Neural crest cell (in vitro differentiated cells): Measurements from ENCODE around the gene ESYT3. TPM values are rescaled to one million over a fixed set of nuclear protein-coding genes. Genes with fewer than 3 reads are reported as not detected.

Experiments used
- DNase-seq: peaks from one replicate; pipeline ENCODE4 v3.0.0; 2021; ENCODE audit warnings: low read depth, mixed read lengths, low spot score
- H3K27ac Mint-ChIP-seq: one replicate; pipeline ENCODE4 v1.8.0; 2021; ENCODE audit warnings: mild to moderate bottlenecking, mixed read lengths; ENCODE audit not compliant: unreplicated experiment
- H3K27me3 Mint-ChIP-seq: 2 replicates; pipeline ENCODE4 v1.8.0; 2021; ENCODE audit warnings: low read depth, mild to moderate bottlenecking, mixed read lengths
- H3K36me3 Mint-ChIP-seq: 2 replicates; pipeline ENCODE4 v1.8.0; 2021; ENCODE audit warnings: low read depth, mild to moderate bottlenecking, mixed read lengths
- H3K4me1 Mint-ChIP-seq: 2 replicates; pipeline ENCODE4 v1.8.0; 2021; ENCODE audit warnings: mixed read lengths
- H3K4me3 Mint-ChIP-seq: one replicate; pipeline ENCODE4 v1.8.0; 2021; ENCODE audit warnings: mild to moderate bottlenecking, mixed read lengths
- H3K9me3 Mint-ChIP-seq: 2 replicates; pipeline ENCODE4 v1.8.0; 2021; ENCODE audit warnings: mixed read lengths
- total RNA-seq: library from RNA; stranded (reverse); gene quantifications from 2 replicates; pipeline ENCODE4 v1.2.1, GENCODE V29; 2021
- TF ChIP-seq, protein P1 (sequence below): fragments of 200-600 bp; sonication (generic); conservative IDR thresholded peaks from 2 replicates; pipeline ENCODE4 v1.5.0; 2021; ENCODE audit warnings: antibody characterized with exemption, mild to moderate bottlenecking

ESYT3 gene
- total RNA-seq, 1 donor from 2014 or later = 0.44 TPM

DNA sequence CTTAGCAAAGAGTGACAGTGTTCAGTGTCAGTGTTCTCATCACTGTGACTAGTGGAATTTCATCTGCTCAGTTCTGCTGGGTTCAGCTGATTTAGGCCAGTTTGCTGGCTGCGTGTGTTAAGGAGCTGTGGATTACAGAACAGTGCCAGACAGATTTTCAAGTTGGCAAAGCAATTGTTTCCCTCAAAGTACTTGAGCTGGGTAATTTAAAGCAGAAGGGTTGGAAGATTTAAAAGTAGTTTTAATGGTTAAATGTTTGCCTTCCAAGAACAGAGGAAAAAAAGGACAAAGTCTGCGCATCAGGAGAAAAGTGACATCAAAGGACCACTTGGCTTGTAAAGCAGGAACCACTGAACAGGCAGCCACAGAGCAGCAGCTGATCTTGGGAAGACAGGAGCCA, 8.7 kb downstream of the ESYT3 start:
- DNase-seq = no peak
- Mint-ChIP-seq H3K4me3 (no peak overlapping the region), H3K27ac (no peak overlapping the region), H3K27me3 (peaks cover 20% of the 10 kb centered on the region), H3K9me3 (no peaks in the 10 kb centered on the region), H3K36me3 (no peaks in the 10 kb centered on the region), H3K4me1 (peaks cover 5% of the 10 kb centered on the region)
- TF ChIP-seq, protein P1, sequence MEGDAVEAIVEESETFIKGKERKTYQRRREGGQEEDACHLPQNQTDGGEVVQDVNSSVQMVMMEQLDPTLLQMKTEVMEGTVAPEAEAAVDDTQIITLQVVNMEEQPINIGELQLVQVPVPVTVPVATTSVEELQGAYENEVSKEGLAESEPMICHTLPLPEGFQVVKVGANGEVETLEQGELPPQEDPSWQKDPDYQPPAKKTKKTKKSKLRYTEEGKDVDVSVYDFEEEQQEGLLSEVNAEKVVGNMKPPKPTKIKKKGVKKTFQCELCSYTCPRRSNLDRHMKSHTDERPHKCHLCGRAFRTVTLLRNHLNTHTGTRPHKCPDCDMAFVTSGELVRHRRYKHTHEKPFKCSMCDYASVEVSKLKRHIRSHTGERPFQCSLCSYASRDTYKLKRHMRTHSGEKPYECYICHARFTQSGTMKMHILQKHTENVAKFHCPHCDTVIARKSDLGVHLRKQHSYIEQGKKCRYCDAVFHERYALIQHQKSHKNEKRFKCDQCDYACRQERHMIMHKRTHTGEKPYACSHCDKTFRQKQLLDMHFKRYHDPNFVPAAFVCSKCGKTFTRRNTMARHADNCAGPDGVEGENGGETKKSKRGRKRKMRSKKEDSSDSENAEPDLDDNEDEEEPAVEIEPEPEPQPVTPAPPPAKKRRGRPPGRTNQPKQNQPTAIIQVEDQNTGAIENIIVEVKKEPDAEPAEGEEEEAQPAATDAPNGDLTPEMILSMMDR = no peak

DNA sequence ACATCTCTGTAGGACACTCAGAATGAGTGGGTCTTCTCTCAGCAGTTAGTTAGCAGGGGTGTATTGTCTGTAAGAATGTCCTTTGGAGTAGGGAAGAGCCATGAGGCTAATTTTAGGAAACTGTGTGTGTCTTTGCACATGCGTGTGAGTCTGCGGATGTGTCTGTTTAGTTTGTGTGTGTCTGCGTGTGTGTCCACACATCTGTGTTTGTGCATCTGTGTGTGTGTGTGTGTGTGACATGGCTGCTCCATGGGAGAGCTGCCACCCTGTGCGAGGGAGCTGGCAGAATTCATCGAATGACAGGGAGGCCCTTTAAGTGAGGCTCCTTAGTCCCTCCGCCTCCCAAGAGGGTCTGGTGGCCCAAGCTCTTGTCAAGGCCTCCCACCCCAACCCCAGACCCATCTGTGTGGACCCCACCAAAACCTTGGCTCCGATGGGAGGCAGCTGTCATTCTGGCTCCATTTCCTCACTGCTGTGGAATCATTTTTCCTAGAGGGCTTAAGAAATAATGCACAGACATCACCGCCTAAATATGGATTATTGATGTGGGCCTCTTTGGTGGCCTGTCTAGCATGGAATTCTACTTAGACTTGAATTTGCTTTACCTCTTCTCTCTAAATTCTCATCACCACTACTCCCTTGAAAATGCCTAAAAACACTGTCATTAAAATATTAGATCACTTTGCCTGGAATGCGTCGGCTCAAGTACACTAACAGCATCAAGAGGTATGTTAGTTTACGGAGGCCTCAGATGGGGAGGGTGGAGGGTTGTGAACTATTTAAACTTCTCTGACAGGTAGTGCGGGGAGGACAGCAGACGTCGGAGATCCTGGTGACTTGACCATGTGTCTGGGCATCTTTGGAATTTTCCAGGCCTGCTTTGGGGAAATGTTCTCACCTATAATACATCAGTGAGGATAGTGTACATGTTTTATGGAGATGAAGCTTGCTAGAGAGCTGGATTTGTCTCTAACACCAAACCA, 9.4 kb downstream of the ESYT3 start:
- no peak for DNase-seq
- no peaks in the 10 kb centered on the region for H3K36me3 Mint-ChIP-seq
- no peak overlapping the region for H3K4me3 Mint-ChIP-seq
- peaks cover 5% of the 10 kb centered on the region for H3K4me1 Mint-ChIP-seq
- H3K27ac Mint-ChIP-seq = no peak overlapping the region
- TF ChIP-seq, protein P1 = no peak
- H3K27me3 Mint-ChIP-seq = peaks cover 12% of the 10 kb centered on the region
- no peaks in the 10 kb centered on the region for H3K9me3 Mint-ChIP-seq

DNA sequence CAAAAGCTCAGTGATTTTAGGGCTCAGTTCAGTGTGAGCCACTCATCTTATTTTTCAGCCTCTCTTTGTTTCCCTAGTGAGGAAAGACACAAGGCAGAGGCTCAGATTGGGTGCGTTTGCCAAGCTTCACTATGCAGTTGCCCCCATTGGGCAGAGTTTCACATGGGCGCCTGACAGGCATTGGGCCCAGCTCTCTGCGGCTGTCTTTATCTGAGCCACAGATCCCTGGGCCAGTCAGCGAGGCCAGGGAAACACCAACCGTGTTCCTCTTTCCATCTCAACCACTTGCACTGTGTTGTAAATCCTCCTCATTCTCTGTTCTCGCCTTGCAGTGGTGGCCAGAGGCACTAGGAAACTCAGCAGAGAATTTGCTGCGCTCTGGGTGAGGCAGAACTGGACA, 10.8 kb downstream of the ESYT3 start:
- no peaks in the 10 kb centered on the region for H3K9me3 Mint-ChIP-seq
- H3K36me3 Mint-ChIP-seq = no peaks in the 10 kb centered on the region

DNA sequence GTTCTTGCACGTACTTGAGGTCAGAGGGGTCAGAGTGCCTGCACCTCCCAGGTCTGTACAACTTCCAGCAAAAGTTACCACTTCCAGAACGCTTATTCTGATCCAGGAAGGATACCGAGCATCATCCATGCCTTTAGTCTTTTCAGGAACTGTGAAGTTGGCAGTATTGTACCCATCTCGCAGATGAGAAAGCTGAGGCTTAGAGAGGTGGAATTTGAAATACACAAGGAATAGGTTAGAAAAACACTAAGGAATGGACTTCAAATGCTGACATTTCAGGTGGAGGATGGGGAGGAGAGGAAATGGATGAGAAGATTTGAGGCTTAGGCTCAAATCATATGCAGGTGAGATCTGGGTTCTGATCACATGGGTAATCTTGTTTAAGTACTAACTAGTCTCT, 11.2 kb downstream of the ESYT3 start:
- no peak for DNase-seq
- H3K4me3 Mint-ChIP-seq = no peak overlapping the region
- no peaks in the 10 kb centered on the region for H3K9me3 Mint-ChIP-seq
- H3K4me1 Mint-ChIP-seq = peaks cover 5% of the 10 kb centered on the region
- no peak overlapping the region for H3K27ac Mint-ChIP-seq
- no peaks in the 10 kb centered on the region for H3K36me3 Mint-ChIP-seq
- peaks cover 2% of the 10 kb centered on the region for H3K27me3 Mint-ChIP-seq
- TF ChIP-seq, protein P1 = no peak

More for the DNA sequence above, 10.8 kb downstream of the ESYT3 start:
- Mint-ChIP-seq H3K4me1 (peaks cover 5% of the 10 kb centered on the region), H3K27ac (no peak overlapping the region), H3K27me3 (peaks cover 2% of the 10 kb centered on the region), H3K4me3 (no peak overlapping the region)
- no peak for DNase-seq
- TF ChIP-seq, protein P1 = no peak

DNA sequence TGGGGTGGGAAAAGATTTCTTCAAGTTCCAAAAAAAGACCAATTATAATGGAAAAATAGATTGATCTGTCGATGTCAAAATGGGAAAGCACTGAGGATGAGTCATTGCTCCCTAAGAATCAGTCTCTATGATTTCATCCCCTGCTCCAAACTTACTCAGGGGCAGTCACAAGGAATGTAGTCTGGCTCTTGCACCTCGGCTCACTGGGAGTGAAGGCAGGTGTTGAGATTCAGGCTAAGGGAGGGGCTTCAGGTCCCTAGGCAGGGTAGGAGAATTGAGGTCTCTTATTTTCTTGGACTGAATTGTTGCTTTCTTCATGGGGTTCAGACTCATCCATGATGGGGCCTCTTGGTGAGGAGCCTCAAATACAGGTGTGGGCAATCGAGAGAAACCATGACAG, 14.2 kb downstream of the ESYT3 start:
- Mint-ChIP-seq H3K27ac (no peak overlapping the region), H3K36me3 (no peaks in the 10 kb centered on the region), H3K4me3 (no peak overlapping the region), H3K27me3 (no peaks in the 10 kb centered on the region), H3K4me1 (no peaks in the 10 kb centered on the region), H3K9me3 (no peaks in the 10 kb centered on the region)
- TF ChIP-seq, protein P1 = no peak
- no peak for DNase-seq
